ENCODE data around the gene MR1. TPM values are rescaled to one million over a fixed set of nuclear protein-coding genes. Genes with fewer than 3 reads are reported as not detected.

Gene MR1
- total and polyA plus RNA-seq, 2 of the 13 experiments (the other 11 are each of a cell fraction or from before 2014, with no cell fraction given): 7.7 to 10.4 TPM

- TF ChIP-seq MLXIP (CRISPR knock-in tag; IDR thresholded peaks at IDR 0.05; ENCODE audit: borderline replicate concordance) (0 out of 2 replicates have a peak, but pooled peaks have one; percentile 63), SKIL (CRISPR knock-in tag; IDR thresholded peaks at IDR 0.05; ENCODE audit: borderline replicate concordance) (peak; percentile 34; the same call in 1 of the 2 replicates), RFXAP (CRISPR knock-in tag; IDR thresholded peaks at IDR 0.05; ENCODE audit: borderline replicate concordance) (no peak), ETV5 (CRISPR knock-in tag; IDR thresholded peaks at IDR 0.05; ENCODE audit: borderline replicate concordance) (peak; percentile 25; the same call in 1 of the 2 replicates), HNF1A (IDR thresholded peaks at IDR 0.05; ENCODE audit: low read depth) (no peak), HNF1A (CRISPR knock-in tag; IDR thresholded peaks at IDR 0.05; ENCODE audit: borderline replicate concordance) (no peak), ZNF24 (IDR thresholded peaks at IDR 0.05) (no peak), ARID5B (CRISPR knock-in tag; IDR thresholded peaks at IDR 0.05) (0 out of 2 replicates have a peak, but pooled peaks have one; percentile 1), ONECUT2 (CRISPR knock-in tag; IDR thresholded peaks at IDR 0.05) (0 out of 2 replicates have a peak, but pooled peaks have one; percentile 29), ZSCAN31 (CRISPR knock-in tag; IDR thresholded peaks at IDR 0.05; ENCODE audit: low read depth) (0 out of 2 replicates have a peak, but pooled peaks have one; percentile 40), ZNF784 (CRISPR knock-in tag; IDR thresholded peaks at IDR 0.05; ENCODE audit: borderline replicate concordance) (0 out of 2 replicates have a peak, but pooled peaks have one; percentile 36), EEA1 (CRISPR knock-in tag; IDR thresholded peaks at IDR 0.05; ENCODE audit: borderline replicate concordance) (no peak)
Observed at GRCh38 chr1:181105134-181106021, 71.6 kb downstream of the MR1 start (continued).
